Stimulated activated CD4-positive, alpha-beta T cell treated with anti-CD3 and anti-CD28 coated beads, TNF-alpha, amount 100 ng/mL, for 24 hours (primary cell): ENCODE measurements around the gene ISM2.

Experiments
- DNase-seq, 3 experiments: peaks; one replicate each; pipeline ENCODE4 v3.0.0-alpha.2; 2020; ENCODE audit warnings: low read depth in 3 of 3

The ISM2 gene

GRCh38 chr14:77508249-77508648 lies 9.6 kb upstream of the ISM2 start:
- DNase-seq = no peak

DNA sequence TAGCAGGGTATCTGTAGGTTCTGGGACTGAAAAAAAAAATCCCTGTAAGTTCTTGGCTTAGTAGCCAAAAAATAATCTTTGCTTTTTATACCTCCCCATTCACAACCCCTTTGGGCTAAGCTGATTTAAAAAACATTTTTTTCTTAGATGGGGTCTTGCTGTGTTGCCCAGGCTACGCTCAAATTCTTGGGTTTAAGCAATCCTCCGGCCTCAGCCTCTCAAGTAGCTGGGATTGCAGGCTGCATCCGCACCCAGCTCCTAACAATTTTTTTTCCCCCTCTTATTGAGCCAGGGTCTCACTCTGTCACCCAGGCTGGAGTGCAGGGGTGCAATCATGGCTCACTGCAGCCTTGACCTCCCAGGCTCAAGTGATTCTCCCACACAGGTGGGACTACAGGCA lies 9.1 kb upstream of the ISM2 start:
- DNase-seq = no peak

DNA sequence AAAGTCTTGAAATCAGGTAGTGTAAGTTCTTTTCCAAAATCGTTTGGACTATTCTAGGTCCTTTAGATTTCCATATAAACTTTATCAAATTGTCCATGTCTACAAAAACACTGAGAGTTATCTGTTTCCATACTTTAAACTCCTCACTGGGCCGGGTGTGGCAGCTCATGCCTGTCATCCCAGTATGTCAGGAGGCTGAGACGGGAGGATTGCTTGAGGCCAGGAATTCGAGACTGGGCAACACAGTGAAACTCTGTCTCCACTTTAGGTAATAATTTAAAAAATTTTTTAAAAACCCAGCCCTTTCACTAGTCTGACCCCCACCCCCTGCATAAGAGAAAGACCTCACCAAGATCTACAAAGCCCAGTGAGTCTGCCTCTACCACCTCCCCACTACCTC lies 6.4 kb upstream of the ISM2 start:
- DNase-seq = no peak

- no peak for DNase-seq
These were observed 4.5 kb upstream of the ISM2 start for GRCh38 chr14:77503138-77503537.

DNA sequence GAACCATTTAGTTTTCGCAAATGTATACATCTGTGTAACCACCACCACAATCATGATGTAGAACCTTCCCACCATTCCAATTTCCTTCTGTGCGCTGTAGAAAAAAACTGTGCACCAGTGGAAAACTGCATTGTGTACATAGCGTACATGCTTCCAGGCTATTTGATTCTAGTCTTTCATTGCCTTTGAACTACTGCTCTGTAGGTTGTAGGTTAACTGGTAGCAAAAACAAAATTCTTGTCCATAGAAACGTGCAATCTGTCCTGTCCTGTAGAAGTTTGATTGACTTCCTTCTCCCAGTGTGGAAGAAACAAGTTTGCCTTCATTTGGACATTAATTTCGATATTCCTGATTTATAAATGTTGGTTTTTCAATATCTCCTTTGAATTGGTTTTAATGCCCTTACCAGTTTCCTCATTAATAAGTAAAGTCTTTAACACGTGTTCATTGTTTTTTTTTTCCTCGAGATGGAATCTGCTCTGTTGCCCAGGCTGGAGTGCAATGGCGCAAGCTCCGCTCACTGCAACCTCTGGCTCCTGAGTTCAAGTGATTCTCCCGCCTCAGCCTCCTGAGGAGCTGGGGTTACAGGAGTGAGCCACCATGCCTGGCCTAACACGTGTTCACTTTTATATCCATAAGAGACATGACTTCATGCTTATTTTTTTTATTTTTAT lies 3.6 kb upstream of the ISM2 start:
- DNase-seq = no peak

DNA sequence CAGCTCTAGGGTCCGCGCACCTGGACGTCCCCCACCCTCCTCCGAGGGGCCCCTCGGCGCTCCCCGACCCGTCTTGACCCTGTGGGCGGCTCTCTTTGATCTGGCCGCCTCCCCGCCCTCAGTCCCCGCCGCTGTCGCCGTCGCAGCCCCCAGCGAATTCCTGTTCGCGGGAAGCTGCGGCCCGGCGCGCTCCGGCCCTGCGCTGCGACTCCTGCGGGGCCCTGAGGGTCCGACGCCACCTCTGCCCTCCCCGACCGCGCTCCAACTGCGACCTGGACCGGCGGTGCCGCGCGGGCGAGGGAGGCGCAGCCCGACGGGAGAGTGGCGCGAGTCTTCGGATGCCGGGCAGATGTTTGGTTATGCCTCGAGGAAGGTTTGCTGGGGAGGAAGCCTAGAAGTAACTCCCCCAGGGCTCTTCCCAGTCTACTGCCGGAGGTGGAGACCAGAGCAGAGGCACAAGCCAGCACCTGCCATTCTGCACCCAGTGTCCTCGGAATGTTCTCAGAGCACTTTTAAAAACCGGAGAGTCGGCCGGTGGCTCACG lies 440 bp upstream of the ISM2 start:
- DNase-seq = no peak

DNA sequence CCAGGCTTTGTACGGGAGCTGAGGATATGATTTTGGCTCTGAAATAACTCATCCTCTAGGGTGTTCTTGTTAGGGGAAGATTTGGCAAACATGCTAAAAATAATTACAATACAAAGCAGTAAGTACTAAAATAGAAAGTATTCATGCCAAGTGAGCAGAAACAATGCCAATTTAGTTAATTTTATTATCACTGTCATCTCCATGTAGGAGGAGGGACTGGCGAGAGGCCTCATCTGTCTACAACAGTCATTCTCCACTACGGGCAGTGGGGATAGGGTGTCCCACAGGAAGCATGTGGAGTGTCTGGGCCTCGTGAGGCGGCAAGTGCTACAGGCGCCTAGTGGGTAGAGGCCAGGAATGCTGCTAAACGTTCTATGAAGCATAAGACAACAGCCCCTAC lies 3.3 kb downstream of the ISM2 start:
- no peak for DNase-seq

GRCh38 chr14:77491056-77491455 lies 7.6 kb downstream of the ISM2 start:
- no peak for DNase-seq

GRCh38 chr14:77490347-77490986 lies 8.1 kb downstream of the ISM2 start:
- DNase-seq = no peak

DNA sequence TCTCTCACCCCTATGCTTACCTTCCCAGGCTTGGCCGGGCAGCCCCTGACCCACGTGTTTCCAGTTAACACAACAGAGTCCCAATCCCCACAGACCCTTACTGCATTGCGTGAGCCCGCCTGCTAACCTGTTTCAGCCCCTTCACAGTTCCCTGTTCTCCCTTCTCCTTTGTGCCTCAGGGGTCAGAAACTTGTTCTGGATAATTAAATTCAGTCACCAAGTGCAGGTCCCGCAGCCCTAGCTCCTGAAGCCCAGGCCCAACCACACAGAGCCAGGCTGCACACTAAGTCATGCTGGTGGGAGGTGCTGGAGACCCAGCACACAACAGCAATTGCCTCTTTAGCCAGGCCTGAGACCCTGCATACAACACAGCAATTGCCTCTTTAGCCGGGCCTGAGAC lies 9.6 kb downstream of the ISM2 start:
- DNase-seq = no peak

GRCh38 chr14:77488558-77488957 lies 10.1 kb downstream of the ISM2 start:
- DNase-seq = no peak

GRCh38 chr14:77485901-77486678 lies 12.5 kb downstream of the ISM2 start:
- no peak for DNase-seq

DNA sequence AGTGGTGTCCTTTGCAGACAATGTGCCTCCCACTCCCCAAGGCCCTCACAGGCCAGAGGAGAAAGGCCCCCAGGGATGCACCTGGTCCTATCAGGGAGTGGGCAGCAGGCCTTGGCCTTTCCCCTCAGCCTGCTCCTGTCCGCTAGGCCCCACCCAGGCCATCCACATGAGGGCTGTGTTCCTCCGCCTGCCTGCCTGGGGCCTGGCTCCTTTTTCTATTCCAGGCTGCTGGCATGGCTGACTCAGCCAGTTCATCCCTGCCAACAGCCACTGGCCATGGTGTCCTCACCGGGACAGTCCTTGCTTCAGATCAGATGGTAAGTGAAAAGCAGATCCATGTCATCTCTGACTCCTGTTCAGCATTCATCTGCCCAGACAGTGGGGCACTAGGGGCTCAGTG lies 13.4 kb downstream of the ISM2 start:
- no peak for DNase-seq

DNA sequence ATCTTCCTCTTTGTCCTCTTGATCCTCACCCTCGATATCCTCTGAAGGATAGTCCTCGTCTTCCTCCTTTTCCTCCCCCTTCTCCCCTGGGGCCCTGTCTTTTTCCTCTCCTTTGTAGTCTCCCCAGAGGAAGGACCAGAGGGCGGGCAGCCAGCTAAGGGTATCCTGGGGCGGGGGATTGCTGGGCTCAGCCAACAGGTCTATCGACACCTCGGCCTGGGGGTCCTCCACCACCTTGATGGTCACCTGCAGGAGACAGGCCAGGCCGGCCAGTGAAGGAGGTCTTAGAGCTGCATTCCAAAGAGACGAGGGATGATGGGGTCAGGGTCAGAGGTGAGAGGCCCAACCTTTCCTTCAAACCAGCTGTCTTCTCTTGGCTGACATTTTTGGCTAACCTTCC lies 16.2 kb downstream of the ISM2 start:
- no peak for DNase-seq

DNA sequence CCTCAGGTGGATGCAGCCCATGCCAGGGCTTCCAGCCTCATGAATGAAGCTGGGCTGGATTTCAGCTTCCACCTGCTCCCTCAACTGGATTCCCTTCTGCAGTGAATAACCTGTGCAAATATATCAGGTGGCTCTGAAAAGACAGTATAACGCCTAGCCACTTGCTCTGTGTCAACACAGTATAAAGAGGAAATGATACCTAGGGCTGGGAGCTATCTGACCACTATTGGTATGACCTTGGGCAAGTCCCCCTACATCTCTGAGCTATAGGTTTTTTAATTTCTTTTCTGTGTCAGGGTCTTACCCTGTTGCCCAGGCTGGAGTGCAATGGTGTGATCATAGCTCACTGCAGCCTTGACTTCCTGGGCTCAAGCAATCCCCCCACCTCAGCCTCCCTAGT lies 19.8 kb downstream of the ISM2 start:
- DNase-seq = no peak

GRCh38 chr14:77478029-77478428 lies 20.6 kb downstream of the ISM2 start:
- DNase-seq = no peak

DNA sequence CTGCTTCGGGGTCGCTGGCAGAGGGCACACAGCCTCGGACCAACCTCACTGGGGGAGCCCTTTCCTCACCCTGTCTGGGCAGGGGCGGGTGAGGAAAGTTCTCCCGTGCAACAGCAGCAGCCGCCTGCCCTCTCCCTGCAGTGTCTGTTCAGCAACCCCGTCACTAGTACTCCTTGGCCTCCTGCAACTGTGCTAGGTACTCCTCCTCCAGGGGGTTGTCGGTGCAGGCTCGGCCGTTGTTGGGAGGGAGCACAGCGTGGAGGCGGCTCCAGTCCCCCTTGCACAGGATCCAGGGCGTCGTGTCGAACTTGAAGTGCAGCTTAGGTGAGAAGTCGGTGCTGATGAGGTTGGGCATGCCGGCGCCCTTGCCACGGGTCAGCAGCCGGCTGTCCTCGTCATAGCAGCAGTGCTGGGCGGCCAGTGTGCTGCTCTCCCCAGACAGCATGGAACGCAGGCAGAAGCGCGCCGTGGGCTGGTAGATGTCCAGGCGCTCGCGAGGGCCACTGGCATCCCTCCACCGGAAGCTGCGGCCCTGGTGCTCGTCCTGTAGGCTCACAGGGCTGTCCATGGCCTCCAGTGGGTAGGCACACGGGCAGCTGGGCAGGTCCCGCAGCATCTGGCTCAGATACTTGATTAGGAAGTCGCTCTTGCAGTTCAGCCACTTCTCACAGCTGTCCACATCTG lies 23.0 kb downstream of the ISM2 start:
- DNase-seq = no peak

GRCh38 chr14:77474479-77475177 lies 24.0 kb downstream of the ISM2 start:
- no peak for DNase-seq

GRCh38 chr14:77473921-77474320 lies 24.7 kb downstream of the ISM2 start:
- no peak for DNase-seq

DNA sequence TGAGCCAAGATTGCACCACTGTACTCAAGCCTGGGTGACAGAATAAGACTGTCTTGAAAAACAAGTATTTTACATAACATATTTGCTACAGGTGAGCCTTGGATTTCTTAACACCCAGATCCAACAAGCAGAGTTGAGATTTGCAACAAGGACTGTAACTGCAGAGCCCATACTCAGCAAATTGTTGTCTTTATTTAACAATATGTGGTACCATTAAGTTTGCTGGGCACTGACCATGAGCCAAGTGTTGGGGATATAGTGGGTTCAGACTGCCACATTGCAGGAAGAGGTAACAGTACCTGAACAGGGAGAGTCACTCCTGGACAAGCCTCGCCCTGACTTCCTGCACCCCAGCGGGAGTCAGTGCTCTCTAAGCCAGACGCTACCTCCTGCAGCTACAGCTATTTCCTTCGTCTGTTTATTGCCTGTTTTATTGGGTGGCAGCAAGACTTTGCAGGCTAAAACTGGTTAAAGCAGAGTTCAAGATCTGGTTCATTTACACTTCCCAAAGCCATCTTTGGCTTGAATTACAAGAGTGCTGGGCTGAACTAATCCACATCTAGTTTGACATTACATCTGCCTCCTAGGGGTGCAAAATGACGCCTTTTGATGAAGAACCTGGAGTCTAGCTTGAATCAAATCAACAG lies 28.3 kb downstream of the ISM2 start:
- DNase-seq = no peak

DNA sequence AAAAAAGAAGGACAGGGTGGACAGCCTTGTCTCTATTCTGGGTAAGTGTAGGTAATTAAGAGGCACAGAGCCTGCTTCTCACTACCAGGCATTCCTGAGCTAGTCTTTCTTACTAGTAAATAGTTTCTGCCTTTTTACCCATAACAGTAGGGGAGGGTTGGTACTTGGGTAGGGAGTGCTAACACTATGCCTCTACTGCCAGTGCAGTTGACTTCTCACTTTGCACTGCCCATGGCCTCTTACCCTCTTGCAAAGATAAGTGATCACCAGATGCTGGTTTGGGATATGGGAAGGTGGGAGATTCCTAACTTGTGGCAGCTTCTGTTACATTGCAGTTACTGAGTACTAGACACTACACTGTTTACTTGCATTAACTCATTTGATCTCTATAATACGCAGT lies 29.1 kb downstream of the ISM2 start:
- no peak for DNase-seq
